DND-41 (cell line): ENCODE measurements around the gene ACP2.
"Not testable (repeated sequence)": the region's sequence is repeated elsewhere in the genome, so short reads cannot be mapped to it uniquely, and the experiment has no call there.

Experiments
- ATAC-seq: fragments of 200-7000 bp; cut with Tn5 transposase; 3 replicates; pipeline ENCODE4 v1.9.1; 2021; ENCODE audit warnings: low read depth; ENCODE audit not compliant: insufficient read depth
- DNase-seq: peaks from one replicate; pipeline ENCODE4 v3.0.0-alpha.2; 2020
- H2AFZ ChIP-seq: 2 replicates; pipeline ENCODE4 v1.6.0; 2012; ENCODE audit warnings: low read depth, low read length
- H3K27ac ChIP-seq: 2 replicates; pipeline ENCODE4 v1.5.1; 2012; ENCODE audit warnings: low read length, inconsistent platforms
- H3K27me3 ChIP-seq: fragments of 200-600 bp; sonication (generic); 2 replicates; pipeline ENCODE4 v1.6.0; 2012; ENCODE audit warnings: low read length, mild to moderate bottlenecking, inconsistent platforms; ENCODE audit not compliant: insufficient read depth, poor library complexity
- H3K36me3 ChIP-seq: 2 replicates; pipeline ENCODE4 v1.5.1; 2012; ENCODE audit warnings: low read length, inconsistent platforms; ENCODE audit not compliant: insufficient read depth
- H3K4me1 ChIP-seq: 2 replicates; pipeline ENCODE4 v1.5.1; 2012; ENCODE audit warnings: mild to moderate bottlenecking, low read length; ENCODE audit not compliant: insufficient read depth
- H3K4me2 ChIP-seq: 2 replicates; pipeline ENCODE4 v1.6.0; 2012; ENCODE audit warnings: mild to moderate bottlenecking, moderate library complexity, low read length, inconsistent platforms; ENCODE audit not compliant: insufficient read depth
- H3K4me3 ChIP-seq, 2 experiments: fragments of 200-600 bp in 1 of 2; shearing (Covaris generic) in 1 of 2; 2 replicates each; pipeline ENCODE4 v1.5.1; 2012 to 2016; ENCODE audit warnings: inconsistent platforms in 2 of 2, low read length in 2 of 2, mild to moderate bottlenecking in 2 of 2, low read depth in 1 of 2, moderate library complexity in 1 of 2
- H3K79me2 ChIP-seq: 2 replicates; pipeline ENCODE4 v1.6.0; 2012; ENCODE audit warnings: low read length, inconsistent platforms; ENCODE audit not compliant: insufficient read depth
- H3K9ac ChIP-seq: 2 replicates; pipeline ENCODE4 v1.6.0; 2012; ENCODE audit warnings: low read depth, mild to moderate bottlenecking, inconsistent platforms, low read length, moderate library complexity
- H3K9me3 ChIP-seq: 2 replicates; pipeline ENCODE4 v1.5.1; 2012; ENCODE audit warnings: low read length, moderate library complexity, mild to moderate bottlenecking, inconsistent platforms; ENCODE audit not compliant: insufficient read depth, severe bottlenecking
- H4K20me1 ChIP-seq: 2 replicates; pipeline ENCODE4 v1.6.0; 2012; ENCODE audit warnings: low read length; ENCODE audit not compliant: insufficient read depth
- EZH2 ChIP-seq: IDR thresholded peaks from 3 replicates; pipeline ENCODE4 v1.6.1; 2012; ENCODE audit warnings: borderline replicate concordance, low read depth, mild to moderate bottlenecking, moderate library complexity, low read length, inconsistent platforms; ENCODE audit not compliant: severe bottlenecking
- TF ChIP-seq, protein P1 (sequence below): IDR thresholded peaks from 2 replicates; pipeline ENCODE4 v1.5.1; 2012; ENCODE audit warnings: borderline replicate concordance, low read length, moderate library complexity, mild to moderate bottlenecking; ENCODE audit not compliant: poor library complexity, severe bottlenecking; ENCODE audit errors: extremely low read depth

Gene ACP2

DNA sequence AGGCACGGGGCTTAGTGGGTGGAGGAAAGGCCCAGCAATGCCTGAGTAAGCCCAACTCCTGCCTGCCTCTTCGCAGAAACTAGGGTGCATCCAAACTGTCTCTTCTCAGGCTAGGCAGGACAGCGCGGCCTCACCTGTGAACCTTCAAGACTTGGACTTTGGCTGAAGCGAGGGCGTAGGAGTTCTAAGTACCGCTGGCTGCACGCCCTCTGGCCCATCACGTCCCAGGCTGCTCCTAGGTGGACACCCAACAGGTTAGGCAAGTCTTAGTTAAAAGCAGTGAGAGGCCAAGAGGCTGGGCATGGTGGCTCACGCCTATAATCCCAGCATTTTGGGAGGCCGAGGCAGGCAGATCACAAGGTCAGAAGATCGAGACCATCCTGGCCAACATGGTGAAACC lies 35.7 kb downstream of the ACP2 start:
- Histone ChIP-seq H3K4me3 (no peak overlapping the region), H3K27ac (no peak overlapping the region), H2AFZ (no peak overlapping the region), H3K4me1 (peaks cover 37% of the 10 kb centered on the region), H3K4me2 (no peak overlapping the region), H3K9ac (no peak overlapping the region), H3K9me3 (no peaks in the 10 kb centered on the region), H3K36me3 (peaks cover 10% of the 10 kb centered on the region), H3K79me2 (peaks cover 27% of the 10 kb centered on the region), H3K27me3 (no peaks in the 10 kb centered on the region), H4K20me1 (peaks cover 2% of the 10 kb centered on the region; the same call in 1 of the 2 replicates)
- ATAC-seq, result no peak
- DNase-seq, result no peak
- TF ChIP-seq, protein P1, sequence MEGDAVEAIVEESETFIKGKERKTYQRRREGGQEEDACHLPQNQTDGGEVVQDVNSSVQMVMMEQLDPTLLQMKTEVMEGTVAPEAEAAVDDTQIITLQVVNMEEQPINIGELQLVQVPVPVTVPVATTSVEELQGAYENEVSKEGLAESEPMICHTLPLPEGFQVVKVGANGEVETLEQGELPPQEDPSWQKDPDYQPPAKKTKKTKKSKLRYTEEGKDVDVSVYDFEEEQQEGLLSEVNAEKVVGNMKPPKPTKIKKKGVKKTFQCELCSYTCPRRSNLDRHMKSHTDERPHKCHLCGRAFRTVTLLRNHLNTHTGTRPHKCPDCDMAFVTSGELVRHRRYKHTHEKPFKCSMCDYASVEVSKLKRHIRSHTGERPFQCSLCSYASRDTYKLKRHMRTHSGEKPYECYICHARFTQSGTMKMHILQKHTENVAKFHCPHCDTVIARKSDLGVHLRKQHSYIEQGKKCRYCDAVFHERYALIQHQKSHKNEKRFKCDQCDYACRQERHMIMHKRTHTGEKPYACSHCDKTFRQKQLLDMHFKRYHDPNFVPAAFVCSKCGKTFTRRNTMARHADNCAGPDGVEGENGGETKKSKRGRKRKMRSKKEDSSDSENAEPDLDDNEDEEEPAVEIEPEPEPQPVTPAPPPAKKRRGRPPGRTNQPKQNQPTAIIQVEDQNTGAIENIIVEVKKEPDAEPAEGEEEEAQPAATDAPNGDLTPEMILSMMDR, result no peak
- no peak for TF ChIP-seq EZH2

DNA sequence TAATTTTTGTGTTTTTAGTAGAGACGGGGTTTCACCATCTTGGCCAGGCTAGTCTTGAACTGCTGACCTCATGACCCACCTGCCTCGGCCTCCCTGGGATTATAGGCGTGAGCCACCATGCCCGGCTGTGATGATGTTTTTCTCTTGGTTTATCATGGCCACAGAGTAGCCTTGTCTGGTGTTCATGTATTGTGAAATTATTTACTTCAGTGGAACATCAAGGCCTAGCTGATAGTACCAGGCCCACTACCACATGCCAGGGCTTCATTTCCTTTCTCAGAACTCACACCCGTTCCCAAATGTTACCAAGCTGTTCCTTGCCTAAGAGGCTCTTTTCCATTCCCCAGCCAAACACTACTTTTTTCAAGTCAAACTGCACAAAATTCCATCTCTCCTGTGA lies 40.0 kb downstream of the ACP2 start:
- H3K36me3 ChIP-seq, result no peaks in the 10 kb centered on the region
- DNase-seq (no peak), ATAC-seq (no peak)
- no peaks in the 10 kb centered on the region for H4K20me1 ChIP-seq
- no peaks in the 10 kb centered on the region for H3K9me3 ChIP-seq
- H3K27ac ChIP-seq, result no peak overlapping the region
- no peak overlapping the region for H3K4me2 ChIP-seq
- TF ChIP-seq, protein P1, result no peak
- no peak for TF ChIP-seq EZH2
- H3K4me3 ChIP-seq, result no peak overlapping the region
- H3K4me1 ChIP-seq, result peaks cover 4% of the 10 kb centered on the region
- no peak overlapping the region for H2AFZ ChIP-seq
- no peak overlapping the region for H3K9ac ChIP-seq
- H3K27me3 ChIP-seq, result no peaks in the 10 kb centered on the region
- H3K79me2 ChIP-seq, result peaks cover 2% of the 10 kb centered on the region; the same call in 1 of the 2 replicates

DNA sequence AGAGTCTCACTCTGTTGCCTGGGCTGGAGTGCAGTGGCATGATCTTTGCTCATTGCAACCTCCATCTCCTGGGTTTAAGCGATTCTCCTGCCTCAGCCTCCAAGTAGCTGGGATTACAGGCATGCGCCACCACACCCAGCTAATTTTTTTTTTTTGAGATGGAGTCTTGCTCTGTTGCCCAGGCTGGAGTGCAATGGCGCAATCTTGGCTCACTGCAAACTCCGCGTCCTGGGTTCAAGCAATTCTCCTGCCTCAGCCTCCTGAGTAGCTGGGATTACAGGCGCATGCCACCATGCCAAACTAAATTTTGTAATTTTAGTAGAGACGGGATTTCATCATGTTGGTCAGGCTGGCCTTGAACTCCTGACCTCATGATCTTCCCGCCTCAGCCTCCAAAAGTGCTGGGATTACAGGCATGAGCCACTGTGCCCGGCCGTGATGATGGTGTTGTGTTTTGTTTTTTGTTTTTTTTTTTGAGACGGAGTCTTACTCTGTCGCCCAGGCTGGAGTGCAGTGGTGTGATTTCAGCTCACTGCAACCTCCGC lies 40.5 kb downstream of the ACP2 start:
- H3K4me2 ChIP-seq, H3K4me3 ChIP-seq, H3K27ac ChIP-seq, ATAC-seq, H2AFZ ChIP-seq, DNase-seq, H3K27me3 ChIP-seq, H3K9me3 ChIP-seq, H3K79me2 ChIP-seq, H3K9ac ChIP-seq, H3K36me3 ChIP-seq, H3K4me1 ChIP-seq, H4K20me1 ChIP-seq: not testable (repeated sequence)

GRCh38 chr11:47207459-47207858 lies 41.2 kb downstream of the ACP2 start:
- no peak for ATAC-seq
- TF ChIP-seq EZH2, result no peak
- TF ChIP-seq, protein P1, result no peak

DNA sequence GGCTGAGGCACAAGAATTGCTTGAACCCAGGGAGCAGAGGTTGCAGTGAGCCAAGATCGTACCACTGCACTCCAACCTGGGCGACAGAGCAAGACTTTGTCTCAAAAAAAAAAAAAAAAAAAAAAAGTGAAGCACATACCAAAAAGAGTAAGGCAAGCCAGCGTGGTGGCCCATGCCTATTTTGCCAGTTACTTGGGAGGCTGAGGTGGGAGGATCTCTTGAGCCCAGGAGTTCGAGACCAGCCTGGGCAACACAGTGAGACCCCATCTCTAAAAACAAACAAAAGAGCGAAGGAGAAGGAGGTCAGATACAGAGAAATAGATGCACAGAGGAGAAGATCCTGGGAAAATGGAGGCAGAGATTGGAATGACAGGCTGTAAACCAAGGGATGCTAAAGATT lies 42.0 kb downstream of the ACP2 start:
- DNase-seq, H3K4me3 ChIP-seq, H2AFZ ChIP-seq, H3K4me1 ChIP-seq, H3K9ac ChIP-seq, H3K36me3 ChIP-seq, ATAC-seq, H3K9me3 ChIP-seq, H3K27ac ChIP-seq, H4K20me1 ChIP-seq, H3K4me2 ChIP-seq, H3K27me3 ChIP-seq, H3K79me2 ChIP-seq: not testable (repeated sequence)

More at GRCh38 chr11:47207459-47207858, 41.2 kb downstream of the ACP2 start:
- H3K4me1 ChIP-seq, result no peaks in the 10 kb centered on the region
- no peak overlapping the region for H3K4me3 ChIP-seq
- no peak for DNase-seq
- no peaks in the 10 kb centered on the region for H3K79me2 ChIP-seq
- H4K20me1 ChIP-seq, result no peaks in the 10 kb centered on the region
- no peaks in the 10 kb centered on the region for H3K36me3 ChIP-seq
- H3K9ac ChIP-seq, result no peak overlapping the region
- no peaks in the 10 kb centered on the region for H3K9me3 ChIP-seq
- no peaks in the 10 kb centered on the region for H3K27me3 ChIP-seq
- H3K4me2 ChIP-seq, result no peak overlapping the region
- H3K27ac ChIP-seq, result no peak overlapping the region
- no peak overlapping the region for H2AFZ ChIP-seq
